OCI-LY3 (cell line): ENCODE measurements around the gene PSMC3.

Experiments
- EZH2phosphoT487 ChIP-seq: fragments of 200-600 bp; shearing (Covaris generic); IDR thresholded peaks from 2 replicates; pipeline ENCODE4 v1.6.1; 2018; ENCODE audit warnings: antibody characterized with exemption, mixed run types, low read depth
- TF ChIP-seq, protein P1 (sequence below): fragments of 200-600, 300-600 bp; sonication (generic); IDR thresholded peaks from 2 replicates; pipeline ENCODE4 v1.5.1; 2014; ENCODE audit warnings: antibody characterized with exemption, low read length, low read depth

DNA sequence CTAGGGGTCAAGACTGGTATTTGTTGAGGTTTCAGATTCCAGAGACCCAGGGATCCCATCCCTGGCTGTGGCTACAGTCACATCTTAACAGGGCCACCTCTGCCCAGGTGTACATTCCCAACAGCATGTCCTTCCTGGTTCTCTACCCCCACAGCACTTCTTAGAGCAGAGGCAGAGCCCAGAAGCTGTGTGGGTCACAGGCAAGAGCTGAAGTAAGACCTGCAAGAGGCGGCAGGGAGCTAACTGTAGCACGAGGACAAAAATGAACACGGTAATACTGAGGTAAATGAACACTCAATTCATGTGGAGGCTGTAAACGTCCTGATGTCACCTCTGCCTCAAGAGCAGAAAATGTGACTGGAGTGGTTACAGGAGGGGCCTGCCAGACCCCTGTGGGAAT, 44.4 kb upstream of the PSMC3 start:
- TF ChIP-seq, protein P1, sequence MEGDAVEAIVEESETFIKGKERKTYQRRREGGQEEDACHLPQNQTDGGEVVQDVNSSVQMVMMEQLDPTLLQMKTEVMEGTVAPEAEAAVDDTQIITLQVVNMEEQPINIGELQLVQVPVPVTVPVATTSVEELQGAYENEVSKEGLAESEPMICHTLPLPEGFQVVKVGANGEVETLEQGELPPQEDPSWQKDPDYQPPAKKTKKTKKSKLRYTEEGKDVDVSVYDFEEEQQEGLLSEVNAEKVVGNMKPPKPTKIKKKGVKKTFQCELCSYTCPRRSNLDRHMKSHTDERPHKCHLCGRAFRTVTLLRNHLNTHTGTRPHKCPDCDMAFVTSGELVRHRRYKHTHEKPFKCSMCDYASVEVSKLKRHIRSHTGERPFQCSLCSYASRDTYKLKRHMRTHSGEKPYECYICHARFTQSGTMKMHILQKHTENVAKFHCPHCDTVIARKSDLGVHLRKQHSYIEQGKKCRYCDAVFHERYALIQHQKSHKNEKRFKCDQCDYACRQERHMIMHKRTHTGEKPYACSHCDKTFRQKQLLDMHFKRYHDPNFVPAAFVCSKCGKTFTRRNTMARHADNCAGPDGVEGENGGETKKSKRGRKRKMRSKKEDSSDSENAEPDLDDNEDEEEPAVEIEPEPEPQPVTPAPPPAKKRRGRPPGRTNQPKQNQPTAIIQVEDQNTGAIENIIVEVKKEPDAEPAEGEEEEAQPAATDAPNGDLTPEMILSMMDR: no peak
- no peak for TF ChIP-seq EZH2phosphoT487
